ENCODE measurements around the gene TMEM18.

DNA sequence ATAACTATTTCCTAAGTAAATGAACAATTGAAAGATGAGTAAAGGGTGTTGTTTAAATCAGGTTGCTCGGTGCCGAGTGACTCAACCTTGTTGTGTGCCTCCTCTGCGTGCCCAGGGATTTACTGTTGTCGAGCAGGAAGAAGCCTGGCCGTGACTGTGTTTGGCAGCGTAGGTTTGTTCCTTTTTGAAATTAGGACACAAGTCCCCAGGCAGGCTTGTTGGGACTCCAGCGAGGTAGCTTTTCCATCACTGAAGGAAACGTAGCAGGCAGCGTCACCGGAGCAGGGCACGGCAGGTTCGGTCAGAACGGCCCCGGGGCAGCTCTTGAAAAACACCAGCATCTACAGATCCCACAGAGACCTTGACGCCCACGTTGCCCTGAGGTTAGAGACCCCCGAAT is 48.6 kb downstream of the TMEM18 start:
- TF ChIP-seq, protein P1, sequence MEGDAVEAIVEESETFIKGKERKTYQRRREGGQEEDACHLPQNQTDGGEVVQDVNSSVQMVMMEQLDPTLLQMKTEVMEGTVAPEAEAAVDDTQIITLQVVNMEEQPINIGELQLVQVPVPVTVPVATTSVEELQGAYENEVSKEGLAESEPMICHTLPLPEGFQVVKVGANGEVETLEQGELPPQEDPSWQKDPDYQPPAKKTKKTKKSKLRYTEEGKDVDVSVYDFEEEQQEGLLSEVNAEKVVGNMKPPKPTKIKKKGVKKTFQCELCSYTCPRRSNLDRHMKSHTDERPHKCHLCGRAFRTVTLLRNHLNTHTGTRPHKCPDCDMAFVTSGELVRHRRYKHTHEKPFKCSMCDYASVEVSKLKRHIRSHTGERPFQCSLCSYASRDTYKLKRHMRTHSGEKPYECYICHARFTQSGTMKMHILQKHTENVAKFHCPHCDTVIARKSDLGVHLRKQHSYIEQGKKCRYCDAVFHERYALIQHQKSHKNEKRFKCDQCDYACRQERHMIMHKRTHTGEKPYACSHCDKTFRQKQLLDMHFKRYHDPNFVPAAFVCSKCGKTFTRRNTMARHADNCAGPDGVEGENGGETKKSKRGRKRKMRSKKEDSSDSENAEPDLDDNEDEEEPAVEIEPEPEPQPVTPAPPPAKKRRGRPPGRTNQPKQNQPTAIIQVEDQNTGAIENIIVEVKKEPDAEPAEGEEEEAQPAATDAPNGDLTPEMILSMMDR (conservative IDR thresholded peaks at IDR 0.05 in 1 of 2, IDR thresholded peaks at IDR 0.05 in 1 of 2; ENCODE audit: extremely low read depth in 1 of 2, insufficient read depth in 1 of 2, low read depth in 1 of 2, low read length in 2 of 2) = no peak
- TF ChIP-seq EZH2 (IDR thresholded peaks at IDR 0.05; ENCODE audit: borderline replicate concordance, low read length) = no peak

Measured in mammary epithelial cell (primary cell).